ENCODE measurements around the gene SERPINB8.

The SERPINB8 gene

DNA sequence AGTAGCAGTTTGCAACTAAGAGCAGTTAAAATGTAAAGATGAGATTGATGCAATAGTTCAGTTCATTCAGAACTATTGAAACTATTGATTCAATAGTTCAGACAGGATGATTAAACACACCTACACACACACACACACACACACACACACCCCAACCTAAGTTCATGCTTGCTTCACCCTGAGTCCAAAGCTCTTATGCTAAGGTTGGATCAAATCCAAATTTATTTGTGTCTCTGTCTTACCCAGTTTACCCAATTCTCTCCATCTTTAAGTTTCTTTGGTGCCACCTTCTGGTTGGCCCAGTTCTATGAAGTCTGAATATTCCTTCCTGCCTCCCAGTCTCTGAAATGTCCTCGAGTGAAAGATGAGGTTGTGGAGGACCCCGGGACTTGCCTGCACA is 5.1 kb downstream of the SERPINB8 start:
- no peak for DNase-seq (ENCODE audit: extremely low read depth, low read depth)
- no peak overlapping the region for H3K4me3 ChIP-seq (replicated peaks; ENCODE audit: low read depth, low read length)
- TF ChIP-seq, protein P1, sequence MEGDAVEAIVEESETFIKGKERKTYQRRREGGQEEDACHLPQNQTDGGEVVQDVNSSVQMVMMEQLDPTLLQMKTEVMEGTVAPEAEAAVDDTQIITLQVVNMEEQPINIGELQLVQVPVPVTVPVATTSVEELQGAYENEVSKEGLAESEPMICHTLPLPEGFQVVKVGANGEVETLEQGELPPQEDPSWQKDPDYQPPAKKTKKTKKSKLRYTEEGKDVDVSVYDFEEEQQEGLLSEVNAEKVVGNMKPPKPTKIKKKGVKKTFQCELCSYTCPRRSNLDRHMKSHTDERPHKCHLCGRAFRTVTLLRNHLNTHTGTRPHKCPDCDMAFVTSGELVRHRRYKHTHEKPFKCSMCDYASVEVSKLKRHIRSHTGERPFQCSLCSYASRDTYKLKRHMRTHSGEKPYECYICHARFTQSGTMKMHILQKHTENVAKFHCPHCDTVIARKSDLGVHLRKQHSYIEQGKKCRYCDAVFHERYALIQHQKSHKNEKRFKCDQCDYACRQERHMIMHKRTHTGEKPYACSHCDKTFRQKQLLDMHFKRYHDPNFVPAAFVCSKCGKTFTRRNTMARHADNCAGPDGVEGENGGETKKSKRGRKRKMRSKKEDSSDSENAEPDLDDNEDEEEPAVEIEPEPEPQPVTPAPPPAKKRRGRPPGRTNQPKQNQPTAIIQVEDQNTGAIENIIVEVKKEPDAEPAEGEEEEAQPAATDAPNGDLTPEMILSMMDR (IDR thresholded peaks at IDR 0.05; ENCODE audit: low read depth, low read length, missing control alignments): peak; percentile 20

DNA sequence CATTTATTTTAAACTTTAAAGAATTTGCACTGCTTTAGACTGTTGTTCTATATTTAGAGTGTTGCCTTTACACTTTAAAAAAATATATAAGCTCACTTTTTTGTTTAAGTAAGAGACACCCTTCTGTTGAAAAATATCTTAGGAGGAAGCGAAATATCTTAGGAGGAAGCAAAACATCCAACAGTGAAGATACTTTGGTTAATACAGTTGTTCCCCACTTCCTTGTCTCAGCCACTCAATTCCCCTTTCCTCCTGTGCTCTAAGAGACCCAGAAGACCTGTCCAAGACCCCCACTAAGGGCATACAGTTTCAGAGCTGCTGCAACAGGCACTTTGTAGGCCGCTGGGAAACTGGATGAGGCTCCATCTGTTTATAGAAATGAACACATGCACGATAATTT is 5.7 kb downstream of the SERPINB8 start:
- no peak overlapping the region for H3K4me3 ChIP-seq (replicated peaks; ENCODE audit: low read depth, low read length)
- no peak for DNase-seq (ENCODE audit: extremely low read depth, low read depth)
- TF ChIP-seq, protein P1 (IDR thresholded peaks at IDR 0.05; ENCODE audit: low read depth, low read length, missing control alignments): no peak

DNA sequence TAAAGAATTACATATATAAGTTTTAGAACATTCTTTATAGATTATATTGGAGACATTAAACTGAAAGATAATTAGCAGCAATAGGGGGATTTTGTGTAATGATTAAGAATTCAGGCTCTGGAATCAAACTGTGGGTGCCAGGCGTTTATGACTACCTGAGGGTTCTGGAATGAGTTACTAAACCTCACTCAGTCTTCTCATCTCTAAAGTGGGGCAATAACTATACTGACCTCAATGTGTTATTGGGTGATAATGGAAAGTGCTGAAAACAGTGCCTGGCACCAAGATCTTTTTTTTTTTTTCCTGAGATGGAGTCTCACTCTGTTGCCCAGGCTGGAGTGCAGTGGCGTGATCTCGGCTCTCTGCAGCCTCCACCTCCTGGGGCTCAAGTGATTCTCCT is 7.2 kb downstream of the SERPINB8 start:
- no peak overlapping the region for H3K4me3 ChIP-seq (replicated peaks; ENCODE audit: low read depth, low read length)
- no peak for DNase-seq (ENCODE audit: extremely low read depth, low read depth)
- TF ChIP-seq, protein P1 (IDR thresholded peaks at IDR 0.05; ENCODE audit: low read depth, low read length, missing control alignments): no peak

DNA sequence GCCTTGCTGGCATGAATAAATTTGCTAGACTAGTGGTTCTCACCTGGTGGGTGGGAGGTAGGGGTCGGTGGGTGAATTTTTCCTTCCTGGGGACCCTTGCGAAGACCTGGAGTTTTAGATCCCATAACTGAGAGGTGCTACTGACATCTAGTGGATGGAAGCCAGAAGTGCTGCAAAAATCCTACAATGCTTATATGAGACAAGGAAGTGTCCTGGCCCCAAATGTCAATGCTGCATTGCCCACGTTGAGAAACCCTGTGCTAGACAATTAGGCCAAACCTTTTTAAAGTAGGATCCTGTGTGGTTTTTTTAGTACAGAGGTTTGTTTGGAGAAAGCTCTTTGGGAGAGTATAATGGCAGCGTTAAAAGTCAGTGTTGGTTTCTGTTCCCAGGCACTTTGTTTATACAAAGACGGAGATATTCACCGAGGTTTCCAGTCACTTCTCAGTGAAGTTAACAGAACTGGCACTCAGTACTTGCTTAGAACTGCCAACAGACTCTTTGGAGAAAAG is 9.6 kb downstream of the SERPINB8 start:
- H3K4me3 ChIP-seq (replicated peaks; ENCODE audit: low read depth, low read length): no peak overlapping the region
- TF ChIP-seq, protein P1 (IDR thresholded peaks at IDR 0.05; ENCODE audit: low read depth, low read length, missing control alignments): peak; percentile 86
- DNase-seq (ENCODE audit: extremely low read depth, low read depth): peak; percentile 52

DNA sequence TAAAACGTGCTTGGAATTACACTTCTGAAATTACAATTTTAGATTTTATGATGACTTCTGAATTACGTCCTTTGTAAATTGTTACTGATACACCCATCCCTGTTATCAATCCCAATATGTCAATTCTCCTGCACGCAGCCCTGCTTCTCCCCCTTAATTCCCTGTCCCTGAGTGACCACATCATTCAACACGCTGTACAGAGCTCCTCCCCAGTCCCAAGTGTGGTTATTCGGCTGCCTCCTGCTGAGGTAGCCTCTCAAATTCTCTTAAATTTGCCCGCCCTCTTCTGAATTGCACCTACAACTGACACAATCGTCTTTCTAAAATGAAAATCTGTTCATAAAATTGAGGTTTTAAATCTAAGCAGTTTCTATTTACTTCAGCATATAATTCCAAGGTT is 10.1 kb downstream of the SERPINB8 start:
- no peak for DNase-seq (ENCODE audit: extremely low read depth, low read depth)
- no peak overlapping the region for H3K4me3 ChIP-seq (replicated peaks; ENCODE audit: low read depth, low read length)
- TF ChIP-seq, protein P1 (IDR thresholded peaks at IDR 0.05; ENCODE audit: low read depth, low read length, missing control alignments): no peak

DNA sequence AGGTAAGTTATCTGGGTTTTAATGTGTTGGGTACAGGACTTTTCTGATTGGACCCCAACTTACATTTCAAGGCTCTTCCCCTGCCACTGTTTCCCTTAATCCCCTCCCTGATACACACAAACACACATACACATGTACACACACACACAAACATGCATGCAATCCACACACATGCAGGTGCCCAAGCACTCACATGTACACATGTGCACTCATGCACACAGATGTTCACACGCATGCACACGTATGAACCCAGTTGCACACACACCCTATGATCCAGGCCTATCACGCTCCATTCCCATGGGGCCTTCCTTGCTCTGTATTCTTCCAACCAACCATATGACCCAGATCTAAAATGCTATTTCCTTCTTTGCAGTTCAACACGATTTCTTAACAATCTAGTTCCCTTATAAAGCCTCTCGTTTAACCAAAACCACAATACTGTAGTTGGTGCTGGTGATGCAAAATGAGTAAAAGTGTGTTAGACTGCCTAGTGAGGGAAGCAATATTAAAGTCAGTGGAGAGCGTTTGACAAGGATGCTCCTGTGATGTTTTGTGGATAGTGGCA is 11.1 kb downstream of the SERPINB8 start:
- no peak overlapping the region for H3K4me3 ChIP-seq (replicated peaks; ENCODE audit: low read depth, low read length)
- TF ChIP-seq, protein P1 (IDR thresholded peaks at IDR 0.05; ENCODE audit: low read depth, low read length, missing control alignments): no peak
- DNase-seq (ENCODE audit: extremely low read depth, low read depth): no peak

DNA sequence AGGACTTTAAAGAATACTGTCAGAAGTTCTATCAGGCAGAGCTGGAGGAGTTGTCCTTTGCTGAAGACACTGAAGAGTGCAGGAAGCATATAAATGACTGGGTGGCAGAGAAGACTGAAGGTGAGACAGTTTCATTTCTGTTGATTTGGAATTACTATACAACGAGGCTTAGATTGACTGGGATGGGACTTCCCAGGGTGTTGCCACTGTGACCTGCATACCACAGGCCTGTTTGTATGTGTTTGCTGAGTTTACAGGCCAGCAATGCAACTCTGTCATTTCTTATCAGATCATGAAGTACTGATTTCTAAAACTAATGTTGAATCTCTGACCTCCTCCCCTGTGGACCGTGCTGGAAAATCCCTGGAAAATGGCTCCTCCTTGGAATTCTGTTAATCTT is 11.8 kb downstream of the SERPINB8 start:
- DNase-seq (ENCODE audit: extremely low read depth, low read depth): no peak
- TF ChIP-seq, protein P1 (IDR thresholded peaks at IDR 0.05; ENCODE audit: low read depth, low read length, missing control alignments): no peak
- no peak overlapping the region for H3K4me3 ChIP-seq (replicated peaks; ENCODE audit: low read depth, low read length)
